ENCODE results near the gene EPHX1.
"Not testable (repeated sequence)": the region's sequence is repeated elsewhere in the genome, so short reads cannot be mapped to it uniquely, and the experiment has no call there.

Gene EPHX1

DNA sequence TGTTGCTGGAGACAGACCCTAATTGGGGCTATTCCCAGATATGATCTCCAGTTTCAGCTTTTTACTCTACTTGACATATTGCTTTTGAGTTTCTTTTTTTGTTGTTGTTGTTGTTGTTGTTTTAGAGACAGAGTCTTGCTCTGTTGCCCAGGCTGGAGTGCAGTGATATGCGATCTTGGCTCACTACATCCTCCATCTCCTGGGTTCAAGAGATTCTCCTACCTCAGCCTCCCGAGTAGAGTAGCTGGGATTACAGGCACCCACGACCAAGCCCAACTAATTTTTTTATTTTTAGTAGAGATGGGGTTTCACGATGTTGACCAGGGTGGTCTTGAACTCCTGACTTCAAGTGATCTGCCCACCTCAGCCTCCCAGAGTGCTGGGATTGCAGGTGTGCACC, 33.6 kb upstream of the EPHX1 start:
- CTCF ChIA-PET = interaction anchor here (0.7 to 0.8 kb wide), 2 partner anchors 211 to 301 kb away, joined by 3 to 4 read pairs; no protein-coding TSS in a partner anchor
- POLR2A ChIA-PET (ENCODE audit: low non-redundant PET) = interaction anchor here (0.6 kb wide), 1 partner anchor 290 kb away, joined by 4 read pairs; no protein-coding TSS in a partner anchor
- no peak for DNase-seq (ENCODE audit: low spot score)
- TF ChIP-seq, protein P1, sequence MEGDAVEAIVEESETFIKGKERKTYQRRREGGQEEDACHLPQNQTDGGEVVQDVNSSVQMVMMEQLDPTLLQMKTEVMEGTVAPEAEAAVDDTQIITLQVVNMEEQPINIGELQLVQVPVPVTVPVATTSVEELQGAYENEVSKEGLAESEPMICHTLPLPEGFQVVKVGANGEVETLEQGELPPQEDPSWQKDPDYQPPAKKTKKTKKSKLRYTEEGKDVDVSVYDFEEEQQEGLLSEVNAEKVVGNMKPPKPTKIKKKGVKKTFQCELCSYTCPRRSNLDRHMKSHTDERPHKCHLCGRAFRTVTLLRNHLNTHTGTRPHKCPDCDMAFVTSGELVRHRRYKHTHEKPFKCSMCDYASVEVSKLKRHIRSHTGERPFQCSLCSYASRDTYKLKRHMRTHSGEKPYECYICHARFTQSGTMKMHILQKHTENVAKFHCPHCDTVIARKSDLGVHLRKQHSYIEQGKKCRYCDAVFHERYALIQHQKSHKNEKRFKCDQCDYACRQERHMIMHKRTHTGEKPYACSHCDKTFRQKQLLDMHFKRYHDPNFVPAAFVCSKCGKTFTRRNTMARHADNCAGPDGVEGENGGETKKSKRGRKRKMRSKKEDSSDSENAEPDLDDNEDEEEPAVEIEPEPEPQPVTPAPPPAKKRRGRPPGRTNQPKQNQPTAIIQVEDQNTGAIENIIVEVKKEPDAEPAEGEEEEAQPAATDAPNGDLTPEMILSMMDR (conservative IDR thresholded peaks at IDR 0.05; ENCODE audit: low read depth) = no peak
- H3K27ac ChIP-seq = no peak overlapping the region

DNA sequence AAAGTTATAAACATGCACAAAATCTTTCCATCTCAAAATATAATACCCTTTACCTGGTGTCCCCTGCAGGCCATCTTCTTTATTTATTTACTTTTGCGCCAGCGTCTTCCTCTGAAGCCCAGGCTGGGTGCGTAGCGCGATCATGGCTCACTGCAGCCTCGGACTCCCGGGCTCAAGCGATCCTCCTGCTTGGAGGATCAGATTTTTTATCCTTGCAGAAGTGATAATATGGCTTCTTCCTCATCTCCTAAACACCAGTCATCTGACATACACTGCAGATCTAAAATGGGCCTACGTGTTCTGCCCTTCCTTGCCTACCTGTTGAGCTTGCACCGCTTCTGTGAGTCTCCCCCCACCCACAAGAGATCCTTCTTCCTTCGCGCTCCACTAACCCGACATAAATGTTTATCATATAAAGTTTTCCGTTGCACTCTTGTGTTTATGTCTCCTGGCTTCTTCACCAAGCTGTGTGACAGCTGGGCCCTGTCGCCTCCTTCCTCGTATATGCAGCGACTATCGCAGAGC, 32.8 kb upstream of the EPHX1 start:
- CTCF ChIA-PET = interaction anchor here (0.5 to 3.5 kb wide), 38 partner anchors 9 to 328 kb away, joined by 3 to 22 read pairs (median 4); partner anchors contain the start of genes ENAH, EPHX1 and TMEM63A
- TF ChIP-seq, protein P1 (conservative IDR thresholded peaks at IDR 0.05; ENCODE audit: low read depth) = no peak
- peak overlapping the region; percentile 98 for H3K27ac ChIP-seq

DNA sequence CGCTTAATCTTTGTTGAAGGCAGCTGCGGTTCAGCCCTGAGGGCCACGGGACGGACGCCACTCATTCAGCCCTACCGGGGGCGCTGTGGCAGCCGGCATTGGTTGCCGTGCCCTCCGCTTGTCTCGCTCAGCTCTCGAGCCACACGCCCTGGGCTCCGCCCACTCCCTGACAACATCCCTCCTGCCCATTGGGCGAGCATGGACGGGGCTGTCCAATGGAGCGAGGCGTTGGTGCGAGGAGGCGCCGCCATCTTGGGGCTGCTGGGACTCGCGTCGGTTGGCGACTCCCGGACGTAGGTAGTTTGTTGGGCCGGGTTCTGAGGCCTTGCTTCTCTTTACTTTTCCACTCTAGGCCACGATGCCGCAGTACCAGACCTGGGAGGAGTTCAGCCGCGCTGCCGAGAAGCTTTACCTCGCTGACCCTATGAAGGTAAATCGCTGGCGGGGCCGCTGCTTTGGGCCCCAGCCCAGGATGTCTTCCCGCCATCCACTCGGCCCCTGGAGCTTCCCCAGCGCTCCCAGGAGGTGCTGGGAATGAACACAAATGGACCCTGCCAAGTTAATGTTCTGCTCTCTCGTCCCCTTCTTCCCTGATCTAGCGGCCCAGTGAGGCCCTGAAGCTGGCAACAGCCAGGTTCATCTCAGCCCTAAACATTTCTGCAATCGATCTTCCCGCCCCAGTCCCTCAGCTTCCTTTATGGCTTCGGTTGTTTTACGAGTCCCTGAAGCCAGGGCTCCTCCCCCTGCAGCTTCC, 32.2 kb upstream of the EPHX1 start, which contains the start of gene SRP9:
SRP9 (plus strand) TSS at position 244 of the 754 bp plus-strand sequence; CDS start at position 359, 115 bp downstream.
- TF ChIP-seq, protein P1 (conservative IDR thresholded peaks at IDR 0.05; ENCODE audit: low read depth) = peak; percentile 95
- CTCF ChIA-PET = interaction anchor here (0.5 to 3.5 kb wide), 51 partner anchors 9 to 555 kb away, joined by 3 to 22 read pairs (median 3); partner anchors contain the start of genes ENAH, EPHX1 and TMEM63A
- POLR2A ChIA-PET (ENCODE audit: low non-redundant PET) = interaction anchor here (0.5 to 1.6 kb wide), 16 partner anchors 14 to 306 kb away, joined by 3 to 12 read pairs (median 3); partner anchors contain the start of genes ENAH, PYCR2 and TMEM63A
- H3K27ac ChIP-seq = peak within 1 kb of the TSS; percentile 98
- peak; percentile 100 for DNase-seq (ENCODE audit: low spot score)

More for the DNA sequence above, 32.8 kb upstream of the EPHX1 start:
- POLR2A ChIA-PET (ENCODE audit: low non-redundant PET) = interaction anchor here (0.6 to 1.6 kb wide), 11 partner anchors 15 to 298 kb away, joined by 3 to 12 read pairs (median 3); partner anchors contain the start of genes ENAH, PYCR2 and TMEM63A
- no peak for DNase-seq (ENCODE audit: low spot score)

DNA sequence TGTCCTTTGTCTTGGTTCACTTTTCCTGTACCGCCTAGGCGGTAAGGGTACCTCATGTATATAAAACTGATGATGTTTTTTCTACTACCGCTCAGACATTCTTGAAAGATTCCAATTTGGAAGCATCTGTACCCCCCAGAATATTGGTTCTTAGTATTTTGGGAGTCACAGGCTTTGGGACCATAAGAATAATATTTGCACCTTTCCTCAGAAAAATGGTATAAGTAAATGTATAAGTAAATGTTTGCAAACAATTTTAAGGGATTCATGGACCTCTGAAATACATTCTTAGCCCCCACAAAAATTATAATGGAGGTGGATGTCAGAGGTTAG, 31.6 kb upstream of the EPHX1 start:
- no peak for DNase-seq (ENCODE audit: low spot score)
- ChIA-PET POLR2A (ENCODE audit: low non-redundant PET) (interaction anchor here (0.5 to 1.6 kb wide), 9 partner anchors 13 to 307 kb away, joined by 3 to 6 read pairs (median 4); partner anchors contain the start of genes ENAH and TMEM63A), CTCF (interaction anchor here (0.6 to 3.5 kb wide), 21 partner anchors 10 to 554 kb away, joined by 3 to 22 read pairs (median 4); no protein-coding TSS in a partner anchor)
- TF ChIP-seq, protein P1 (conservative IDR thresholded peaks at IDR 0.05; ENCODE audit: low read depth) = no peak
- H3K27ac ChIP-seq = peak overlapping the region; percentile 98

GRCh38 chr1:225779165-225779564, 30.8 kb upstream of the EPHX1 start:
- peak overlapping the region; percentile 50 for H3K27ac ChIP-seq
- ChIA-PET CTCF (interaction anchor here (0.6 to 3.5 kb wide), 7 partner anchors 13 to 304 kb away, joined by 3 to 22 read pairs (median 3); no protein-coding TSS in a partner anchor), POLR2A (ENCODE audit: low non-redundant PET) (interaction anchor here (0.6 to 0.7 kb wide), 2 partner anchors 106 to 127 kb away, joined by 5 to 7 read pairs; no protein-coding TSS in a partner anchor)
- DNase-seq (ENCODE audit: low spot score) = not testable (repeated sequence)

GRCh38 chr1:225780134-225780533, 29.8 kb upstream of the EPHX1 start:
- ChIA-PET POLR2A (ENCODE audit: low non-redundant PET) (interaction anchor here (0.7 to 1.1 kb wide), 3 partner anchors 23 to 257 kb away, joined by 3 to 7 read pairs (median 5); no protein-coding TSS in a partner anchor), CTCF (interaction anchor here (0.6 to 3.5 kb wide), 6 partner anchors 12 to 305 kb away, joined by 3 to 22 read pairs (median 4); no protein-coding TSS in a partner anchor)

More at GRCh38 chr1:225780134-225780533, 29.8 kb upstream of the EPHX1 start:
- no peak for DNase-seq (ENCODE audit: low spot score)
- TF ChIP-seq, protein P1 (conservative IDR thresholded peaks at IDR 0.05; ENCODE audit: low read depth) = no peak
- H3K27ac ChIP-seq = no peak overlapping the region
